ENCODE measurements around the gene ZNF888. TPM values are rescaled to one million over a fixed set of nuclear protein-coding genes. Genes with fewer than 3 reads are reported as not detected.

The ZNF888 gene
- total and polyA plus RNA-seq, 9 of the 15 experiments (the other 6 are each of a cell fraction or from before 2014, with no cell fraction given): 1.6 to 13.3 (median 9.9) TPM

DNA sequence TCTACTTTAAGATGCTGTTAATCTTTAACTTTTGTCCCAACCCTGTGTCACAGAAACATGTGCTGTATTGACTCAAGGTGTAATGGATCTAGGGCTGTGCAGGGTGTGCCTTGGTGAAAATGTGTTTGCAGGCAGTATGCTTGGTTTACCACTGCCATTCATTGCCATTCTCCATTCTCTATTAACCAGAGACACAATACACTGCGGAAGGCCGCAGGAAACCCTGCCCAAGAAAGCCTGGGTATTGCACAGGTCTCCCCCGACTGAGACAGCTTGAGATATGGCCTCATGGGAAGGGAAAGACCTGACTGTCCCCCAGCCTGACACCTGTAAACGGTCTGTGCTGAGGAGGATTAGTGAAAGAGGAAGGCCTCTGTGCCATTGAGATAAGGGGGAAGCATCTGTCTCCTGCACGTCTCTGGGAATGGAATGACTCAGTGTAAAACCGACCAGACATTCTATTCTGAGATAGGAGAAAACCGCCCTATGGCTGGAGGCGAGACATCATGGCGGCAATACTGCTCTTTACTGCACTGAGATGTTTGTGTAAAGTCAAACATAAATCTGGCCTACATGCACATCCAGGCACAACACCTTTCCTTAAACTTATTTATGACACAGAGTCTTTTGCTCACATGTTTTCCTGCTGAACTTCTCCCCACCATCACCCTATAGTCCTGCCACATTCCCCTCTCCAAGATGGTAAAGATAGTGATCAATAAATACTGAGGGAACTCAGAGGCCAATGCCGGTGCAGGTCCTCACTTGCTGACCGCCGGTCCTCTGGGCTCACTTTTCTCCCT, 13.1 kb upstream of the ZNF888 start (continued):
- TF ChIP-seq, protein P1, sequence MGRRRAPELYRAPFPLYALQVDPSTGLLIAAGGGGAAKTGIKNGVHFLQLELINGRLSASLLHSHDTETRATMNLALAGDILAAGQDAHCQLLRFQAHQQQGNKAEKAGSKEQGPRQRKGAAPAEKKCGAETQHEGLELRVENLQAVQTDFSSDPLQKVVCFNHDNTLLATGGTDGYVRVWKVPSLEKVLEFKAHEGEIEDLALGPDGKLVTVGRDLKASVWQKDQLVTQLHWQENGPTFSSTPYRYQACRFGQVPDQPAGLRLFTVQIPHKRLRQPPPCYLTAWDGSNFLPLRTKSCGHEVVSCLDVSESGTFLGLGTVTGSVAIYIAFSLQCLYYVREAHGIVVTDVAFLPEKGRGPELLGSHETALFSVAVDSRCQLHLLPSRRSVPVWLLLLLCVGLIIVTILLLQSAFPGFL (CRISPR knock-in tag; IDR thresholded peaks at IDR 0.05): no peak
- no peak for TF ChIP-seq ARID3A (IDR thresholded peaks at IDR 0.05; ENCODE audit: borderline replicate concordance, low read depth, low read length)
- TF ChIP-seq, protein P2, sequence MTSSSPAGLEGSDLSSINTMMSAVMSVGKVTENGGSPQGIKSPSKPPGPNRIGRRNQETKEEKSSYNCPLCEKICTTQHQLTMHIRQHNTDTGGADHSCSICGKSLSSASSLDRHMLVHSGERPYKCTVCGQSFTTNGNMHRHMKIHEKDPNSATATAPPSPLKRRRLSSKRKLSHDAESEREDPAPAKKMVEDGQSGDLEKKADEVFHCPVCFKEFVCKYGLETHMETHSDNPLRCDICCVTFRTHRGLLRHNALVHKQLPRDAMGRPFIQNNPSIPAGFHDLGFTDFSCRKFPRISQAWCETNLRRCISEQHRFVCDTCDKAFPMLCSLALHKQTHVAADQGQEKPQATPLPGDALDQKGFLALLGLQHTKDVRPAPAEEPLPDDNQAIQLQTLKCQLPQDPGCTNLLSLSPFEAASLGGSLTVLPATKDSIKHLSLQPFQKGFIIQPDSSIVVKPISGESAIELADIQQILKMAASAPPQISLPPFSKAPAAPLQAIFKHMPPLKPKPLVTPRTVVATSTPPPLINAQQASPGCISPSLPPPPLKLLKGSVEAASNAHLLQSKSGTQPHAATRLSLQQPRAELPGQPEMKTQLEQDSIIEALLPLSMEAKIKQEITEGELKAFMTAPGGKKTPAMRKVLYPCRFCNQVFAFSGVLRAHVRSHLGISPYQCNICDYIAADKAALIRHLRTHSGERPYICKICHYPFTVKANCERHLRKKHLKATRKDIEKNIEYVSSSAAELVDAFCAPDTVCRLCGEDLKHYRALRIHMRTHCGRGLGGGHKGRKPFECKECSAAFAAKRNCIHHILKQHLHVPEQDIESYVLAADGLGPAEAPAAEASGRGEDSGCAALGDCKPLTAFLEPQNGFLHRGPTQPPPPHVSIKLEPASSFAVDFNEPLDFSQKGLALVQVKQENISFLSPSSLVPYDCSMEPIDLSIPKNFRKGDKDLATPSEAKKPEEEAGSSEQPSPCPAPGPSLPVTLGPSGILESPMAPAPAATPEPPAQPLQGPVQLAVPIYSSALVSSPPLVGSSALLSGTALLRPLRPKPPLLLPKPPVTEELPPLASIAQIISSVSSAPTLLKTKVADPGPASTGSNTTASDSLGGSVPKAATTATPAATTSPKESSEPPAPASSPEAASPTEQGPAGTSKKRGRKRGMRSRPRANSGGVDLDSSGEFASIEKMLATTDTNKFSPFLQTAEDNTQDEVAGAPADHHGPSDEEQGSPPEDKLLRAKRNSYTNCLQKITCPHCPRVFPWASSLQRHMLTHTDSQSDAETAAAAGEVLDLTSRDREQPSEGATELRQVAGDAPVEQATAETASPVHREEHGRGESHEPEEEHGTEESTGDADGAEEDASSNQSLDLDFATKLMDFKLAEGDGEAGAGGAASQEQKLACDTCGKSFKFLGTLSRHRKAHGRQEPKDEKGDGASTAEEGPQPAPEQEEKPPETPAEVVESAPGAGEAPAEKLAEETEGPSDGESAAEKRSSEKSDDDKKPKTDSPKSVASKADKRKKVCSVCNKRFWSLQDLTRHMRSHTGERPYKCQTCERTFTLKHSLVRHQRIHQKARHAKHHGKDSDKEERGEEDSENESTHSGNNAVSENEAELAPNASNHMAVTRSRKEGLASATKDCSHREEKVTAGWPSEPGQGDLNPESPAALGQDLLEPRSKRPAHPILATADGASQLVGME (CRISPR knock-in tag; IDR thresholded peaks at IDR 0.05): 0 out of 2 replicates have a peak, but pooled peaks have one; percentile 20
- TF ChIP-seq, protein P3, sequence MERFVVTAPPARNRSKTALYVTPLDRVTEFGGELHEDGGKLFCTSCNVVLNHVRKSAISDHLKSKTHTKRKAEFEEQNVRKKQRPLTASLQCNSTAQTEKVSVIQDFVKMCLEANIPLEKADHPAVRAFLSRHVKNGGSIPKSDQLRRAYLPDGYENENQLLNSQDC (CRISPR knock-in tag; IDR thresholded peaks at IDR 0.05): no peak
- no peak for TF ChIP-seq XRCC4 (IDR thresholded peaks at IDR 0.05; ENCODE audit: extremely low read depth, insufficient read depth, insufficient read length)
- no peak for TF ChIP-seq TRIM25 (IDR thresholded peaks at IDR 0.05; ENCODE audit: borderline replicate concordance)
- TF ChIP-seq SMC3 (conservative IDR thresholded peaks at IDR 0.05; ENCODE audit: insufficient read depth, low read depth, low read length): no peak
- peak; percentile 70; the same call in 1 of the 2 replicates for TF ChIP-seq PTTG1 (tag; IDR thresholded peaks at IDR 0.05; ENCODE audit: low read depth)
- TF ChIP-seq, protein P4, sequence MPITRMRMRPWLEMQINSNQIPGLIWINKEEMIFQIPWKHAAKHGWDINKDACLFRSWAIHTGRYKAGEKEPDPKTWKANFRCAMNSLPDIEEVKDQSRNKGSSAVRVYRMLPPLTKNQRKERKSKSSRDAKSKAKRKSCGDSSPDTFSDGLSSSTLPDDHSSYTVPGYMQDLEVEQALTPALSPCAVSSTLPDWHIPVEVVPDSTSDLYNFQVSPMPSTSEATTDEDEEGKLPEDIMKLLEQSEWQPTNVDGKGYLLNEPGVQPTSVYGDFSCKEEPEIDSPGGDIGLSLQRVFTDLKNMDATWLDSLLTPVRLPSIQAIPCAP (CRISPR knock-in tag; IDR thresholded peaks at IDR 0.05; ENCODE audit: borderline replicate concordance): no peak
